ENCODE data around the gene USP11. TPM values are rescaled to one million over a fixed set of nuclear protein-coding genes. Genes with fewer than 3 reads are reported as not detected.
A peak's percentile ranks its signal among the peaks of the same experiment; 100 is the strongest.

Gene USP11
- total RNA-seq, 4 donors from 2014 or later, result 23.3 to 44.1 (median 38.2) TPM

- TF ChIP-seq POLR2AphosphoS5 (IDR thresholded peaks at IDR 0.05) (peak; percentile 73 to 88), POLR2A (IDR thresholded peaks at IDR 0.05; ENCODE audit: low read depth) (no peak), EP300 (IDR thresholded peaks at IDR 0.05) (peak; percentile 42)
- H3K4me3 ChIP-seq, result peak overlapping the region; percentile 61 to 66 (median 63)
- WGBS, result 23% methylated on average over 43 of the region's 51 CpGs
- intact Hi-C loops (cut with DNase I), result no loop called here
- no peaks in the 10 kb centered on the region for H3K9me3 ChIP-seq
- peaks cover 0 to 30% (median 16%) of the 10 kb centered on the region in 4 donors for H3K4me1 ChIP-seq
- peak; percentile 98 for DNase-seq (ENCODE audit: extremely low spot score)
- H3K27me3 ChIP-seq, result no peaks in the 10 kb centered on the region
- H3K27ac ChIP-seq (replicated peaks in 1 of 4), result peak overlapping the region; percentile 89 to 96 (median 92)
- H3K36me3 ChIP-seq, result peaks cover 3 to 14% (median 13%) of the 10 kb centered on the region in 4 donors
Measured at GRCh38 chrX:47233333-47234113, 714 bp downstream of the USP11 start.

- Histone ChIP-seq H3K4me1 (peaks cover 0 to 30% (median 16%) of the 10 kb centered on the region in 4 donors), H3K27ac (replicated peaks in 1 of 4) (peak overlapping the region; percentile 89 to 96 (median 92)), H3K36me3 (peaks cover 0 to 4% (median 3%) of the 10 kb centered on the region in 4 donors), H3K4me3 (peak overlapping the region; percentile 61 to 66 (median 63)), H3K27me3 (no peaks in the 10 kb centered on the region), H3K9me3 (no peaks in the 10 kb centered on the region)
- TF ChIP-seq EP300 (IDR thresholded peaks at IDR 0.05), result no peak
- no peak for TF ChIP-seq POLR2AphosphoS5 (IDR thresholded peaks at IDR 0.05)
- no peak for TF ChIP-seq POLR2A (IDR thresholded peaks at IDR 0.05; ENCODE audit: low read depth)
- no peak for TF ChIP-seq CTCF (IDR thresholded peaks at IDR 0.05)
- 52% methylated on average over 3 of the region's 3 CpGs for WGBS
- DNase-seq (ENCODE audit: extremely low spot score), result no peak
- intact Hi-C loops (cut with DNase I), result no loop called here
Measured at GRCh38 chrX:47234583-47234982, 1.8 kb downstream of the USP11 start.

GRCh38 chrX:47235691-47236103 is 2.9 kb downstream of the USP11 start:
- Histone ChIP-seq H3K9me3 (no peaks in the 10 kb centered on the region), H3K4me1 (peaks cover 0 to 30% (median 16%) of the 10 kb centered on the region in 4 donors), H3K36me3 (peaks cover 0 to 12% (median 9%) of the 10 kb centered on the region in 4 donors), H3K27ac (replicated peaks in 1 of 4) (peak overlapping the region; percentile 89 to 96 (median 92)), H3K27me3 (no peaks in the 10 kb centered on the region), H3K4me3 (no peak overlapping the region)
- WGBS, result 74% methylated on average over 4 of the region's 4 CpGs
- intact Hi-C loops (cut with DNase I), result loop anchor here (5.0 kb wide), 1 partner anchor 127 kb away; no protein-coding TSS in a partner anchor
- DNase-seq (ENCODE audit: extremely low spot score), result no peak
- TF ChIP-seq POLR2A (IDR thresholded peaks at IDR 0.05; ENCODE audit: low read depth) (no peak), EP300 (IDR thresholded peaks at IDR 0.05) (no peak)

GRCh38 chrX:47239199-47239598 is 6.4 kb downstream of the USP11 start:
- TF ChIP-seq POLR2A (IDR thresholded peaks at IDR 0.05; ENCODE audit: low read depth) (no peak), CTCF (IDR thresholded peaks at IDR 0.05) (no peak), POLR2AphosphoS5 (IDR thresholded peaks at IDR 0.05) (no peak), EP300 (IDR thresholded peaks at IDR 0.05) (no peak)
- peaks cover 0 to 24% (median 9%) of the 10 kb centered on the region in 4 donors for H3K4me1 ChIP-seq
- DNase-seq (ENCODE audit: extremely low spot score), result no peak
- H3K9me3 ChIP-seq, result no peaks in the 10 kb centered on the region
- H3K36me3 ChIP-seq, result peaks cover 0 to 45% (median 38%) of the 10 kb centered on the region in 4 donors
- no peak overlapping the region for H3K27ac ChIP-seq (replicated peaks in 1 of 4)
- WGBS, result 88% methylated on average over 5 of the region's 8 CpGs
- H3K4me3 ChIP-seq, result no peak overlapping the region
- no peaks in the 10 kb centered on the region for H3K27me3 ChIP-seq
- intact Hi-C loops (cut with DNase I), result loop anchor here (5.0 kb wide), 1 partner anchor 123 kb away; no protein-coding TSS in a partner anchor

DNA sequence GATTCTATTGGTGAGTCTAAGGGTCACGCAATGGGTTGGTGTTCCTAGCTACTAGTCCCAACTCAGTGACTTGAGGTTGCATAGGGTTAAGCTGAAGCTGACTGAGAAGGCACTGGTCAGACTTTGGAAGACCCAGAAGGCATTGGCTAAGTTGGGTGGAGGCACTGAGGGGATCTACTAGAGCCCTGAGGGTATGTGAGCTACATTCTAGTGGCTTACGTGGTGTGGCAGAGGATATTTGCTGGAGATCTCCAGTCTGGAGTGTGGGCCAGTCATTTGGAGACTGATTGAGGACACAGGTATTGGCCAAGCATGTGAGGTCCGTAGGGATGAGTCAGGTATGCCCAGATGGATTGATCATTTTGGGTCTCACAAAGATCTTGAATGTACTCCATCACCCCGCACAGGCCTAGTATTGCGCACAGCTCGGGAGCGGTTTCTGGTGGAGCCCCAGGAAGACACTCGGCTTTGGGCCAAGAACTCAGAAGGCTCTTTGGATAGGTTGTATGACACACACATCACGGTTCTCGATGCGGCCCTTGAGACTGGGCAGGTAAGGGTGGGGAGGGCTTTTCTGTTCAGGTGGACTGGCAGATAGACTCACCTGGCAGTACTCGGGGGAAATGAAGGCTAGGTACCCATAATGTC is 7.2 kb downstream of the USP11 start:
- no peak for DNase-seq (ENCODE audit: extremely low spot score)
- Histone ChIP-seq H3K4me1 (peaks cover 0 to 16% (median 8%) of the 10 kb centered on the region in 4 donors), H3K4me3 (no peak overlapping the region), H3K27me3 (no peaks in the 10 kb centered on the region), H3K9me3 (no peaks in the 10 kb centered on the region), H3K27ac (replicated peaks in 1 of 4) (no peak overlapping the region), H3K36me3 (peaks cover 0 to 54% (median 46%) of the 10 kb centered on the region in 4 donors)
- intact Hi-C loops (cut with DNase I), result loop anchor here (5.0 kb wide), 1 partner anchor 122 kb away; no protein-coding TSS in a partner anchor
- no peak for TF ChIP-seq CTCF (IDR thresholded peaks at IDR 0.05)
- no peak for TF ChIP-seq POLR2AphosphoS5 (IDR thresholded peaks at IDR 0.05)
- TF ChIP-seq EP300 (IDR thresholded peaks at IDR 0.05), result no peak
- TF ChIP-seq POLR2A (IDR thresholded peaks at IDR 0.05; ENCODE audit: low read depth), result no peak
- 95% methylated on average over 12 of the region's 12 CpGs for WGBS
